Mammary epithelial cell (primary cell): ENCODE results near the gene ARHGEF9.

Source experiments
- EZH2 ChIP-seq: IDR thresholded peaks from 2 replicates; pipeline ENCODE4 v1.6.1; 2012; ENCODE audit warnings: low read length, inconsistent platforms, borderline replicate concordance
- TF ChIP-seq, protein P1 (sequence below), 2 donors: IDR thresholded peaks in 1 of 2; conservative IDR thresholded peaks in 1 of 2; 2 replicates each; pipeline ENCODE4 v1.5.1; 2011 to 2012; ENCODE audit warnings: inconsistent platforms in 2 of 2, low read length in 2 of 2, mild to moderate bottlenecking in 2 of 2, control low read depth in 1 of 2, low read depth in 1 of 2; ENCODE audit not compliant: insufficient read depth in 1 of 2; ENCODE audit errors: extremely low read depth in 1 of 2

- TF ChIP-seq, protein P1, sequence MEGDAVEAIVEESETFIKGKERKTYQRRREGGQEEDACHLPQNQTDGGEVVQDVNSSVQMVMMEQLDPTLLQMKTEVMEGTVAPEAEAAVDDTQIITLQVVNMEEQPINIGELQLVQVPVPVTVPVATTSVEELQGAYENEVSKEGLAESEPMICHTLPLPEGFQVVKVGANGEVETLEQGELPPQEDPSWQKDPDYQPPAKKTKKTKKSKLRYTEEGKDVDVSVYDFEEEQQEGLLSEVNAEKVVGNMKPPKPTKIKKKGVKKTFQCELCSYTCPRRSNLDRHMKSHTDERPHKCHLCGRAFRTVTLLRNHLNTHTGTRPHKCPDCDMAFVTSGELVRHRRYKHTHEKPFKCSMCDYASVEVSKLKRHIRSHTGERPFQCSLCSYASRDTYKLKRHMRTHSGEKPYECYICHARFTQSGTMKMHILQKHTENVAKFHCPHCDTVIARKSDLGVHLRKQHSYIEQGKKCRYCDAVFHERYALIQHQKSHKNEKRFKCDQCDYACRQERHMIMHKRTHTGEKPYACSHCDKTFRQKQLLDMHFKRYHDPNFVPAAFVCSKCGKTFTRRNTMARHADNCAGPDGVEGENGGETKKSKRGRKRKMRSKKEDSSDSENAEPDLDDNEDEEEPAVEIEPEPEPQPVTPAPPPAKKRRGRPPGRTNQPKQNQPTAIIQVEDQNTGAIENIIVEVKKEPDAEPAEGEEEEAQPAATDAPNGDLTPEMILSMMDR (conservative IDR thresholded peaks at IDR 0.05 in 1 of 2, IDR thresholded peaks at IDR 0.05 in 1 of 2; ENCODE audit: extremely low read depth in 1 of 2, insufficient read depth in 1 of 2, low read depth in 1 of 2, low read length in 2 of 2) = no peak
- no peak for TF ChIP-seq EZH2
These were observed 47.7 kb downstream of the ARHGEF9 start for GRCh38 chrX:63737131-63737921.
